Amygdala (tissue), 56 donors: ENCODE measurements around the gene KCND3.

Experiments
- DNase-seq, 56 donors: peaks; one replicate each; lab custom pipeline; 2025; lab: John Stamatoyannopoulos, UW

The KCND3 gene

GRCh38 chr1:111924786-111925185 is 64.7 kb downstream of the KCND3 start:
- DNase-seq = no peak

GRCh38 chr1:111923766-111924165 is 65.7 kb downstream of the KCND3 start:
- DNase-seq = no peak

GRCh38 chr1:111921948-111922347 is 67.5 kb downstream of the KCND3 start:
- peak in 4 of 56 donors; percentile 10 to 28 (median 24) for DNase-seq

GRCh38 chr1:111920221-111921024 is 69.0 kb downstream of the KCND3 start:
- peak in 43 of 56 donors; percentile 14 to 83 (median 44) for DNase-seq

- no peak for DNase-seq
Observed at GRCh38 chr1:111911776-111912515, 77.5 kb downstream of the KCND3 start.

GRCh38 chr1:111911061-111911460 is 78.4 kb downstream of the KCND3 start:
- DNase-seq = no peak

GRCh38 chr1:111909030-111909429 is 80.4 kb downstream of the KCND3 start:
- peak in 5 of 56 donors; percentile 20 to 47 (median 28) for DNase-seq

- no peak for DNase-seq
Observed at GRCh38 chr1:111908011-111908621, 81.4 kb downstream of the KCND3 start.

- DNase-seq = no peak
Observed at GRCh38 chr1:111907321-111907720, 82.1 kb downstream of the KCND3 start.

GRCh38 chr1:111906816-111907215 is 82.7 kb downstream of the KCND3 start:
- DNase-seq = no peak

- no peak for DNase-seq
Observed at GRCh38 chr1:111906111-111906510, 83.4 kb downstream of the KCND3 start.

- peak in 15 of 56 donors; percentile 12 to 63 (median 31) for DNase-seq
Observed at GRCh38 chr1:111904478-111905218, 84.8 kb downstream of the KCND3 start.

GRCh38 chr1:111903871-111904449 is 85.5 kb downstream of the KCND3 start:
- DNase-seq = no peak

- DNase-seq = no peak
Observed at GRCh38 chr1:111903148-111903870, 86.2 kb downstream of the KCND3 start.

GRCh38 chr1:111895469-111895868 is 94.0 kb downstream of the KCND3 start:
- peak in 10 of 56 donors; percentile 13 to 45 (median 36) for DNase-seq

GRCh38 chr1:111895017-111895416 is 94.5 kb downstream of the KCND3 start:
- DNase-seq = no peak

- no peak for DNase-seq
Observed at GRCh38 chr1:111894497-111894896, 95.0 kb downstream of the KCND3 start.

GRCh38 chr1:111891566-111891965 is 97.9 kb downstream of the KCND3 start:
- DNase-seq = no peak

GRCh38 chr1:111888740-111889376 is 100.6 kb downstream of the KCND3 start:
- no peak for DNase-seq
